ENCODE results near the gene PPP6R3. TPM values are rescaled to one million over a fixed set of nuclear protein-coding genes. Genes with fewer than 3 reads are reported as not detected.
A peak's percentile ranks its signal among the peaks of the same experiment; 100 is the strongest.

Gene PPP6R3
- total and polyA plus RNA-seq, 12 donors: 40.2 to 180 (median 89.0) TPM

DNA sequence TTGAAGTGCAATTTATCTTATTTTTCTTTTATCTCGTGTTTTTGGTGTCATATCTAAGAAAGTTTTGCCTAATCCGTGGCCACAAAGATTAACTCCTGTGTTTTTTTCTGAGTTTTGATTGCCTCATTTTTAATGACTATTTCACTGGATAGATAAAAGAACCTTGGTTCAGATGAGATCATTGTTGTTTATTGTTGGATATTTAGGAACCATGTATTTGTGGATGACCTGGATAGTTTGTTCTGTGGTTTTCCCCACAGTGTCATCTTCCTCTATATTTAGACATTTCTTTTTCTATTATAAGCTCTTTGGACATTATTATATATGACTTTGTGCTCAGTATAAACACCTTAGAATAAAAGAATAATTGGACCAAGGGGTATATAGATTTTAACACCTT lies 37.2 kb downstream of the PPP6R3 start:
- no peak for DNase-seq
- 35 to 43% (median 41%) methylated on average over 2 of the region's 2 CpGs for WGBS, 4 donors
- Histone ChIP-seq H3K27me3 (no peaks in the 10 kb centered on the region), H3K9me3 (replicated peaks in 1 of 3) (no peaks in the 10 kb centered on the region), H3K4me1 (replicated peaks in 1 of 2) (peaks cover 25 to 54% of the 10 kb centered on the region in 2 donors), H3K36me3 (replicated peaks in 1 of 2) (no peaks in the 10 kb centered on the region), H3K27ac (peak overlapping the region in 1 of 5 donors; percentile 45), H3K4me3 (no peak overlapping the region)
- TF ChIP-seq CTCF (IDR thresholded peaks at IDR 0.05) (no peak), POLR2A (IDR thresholded peaks at IDR 0.05) (no peak)
- intact Hi-C loops (cut with DNase I): no loop called here

DNA sequence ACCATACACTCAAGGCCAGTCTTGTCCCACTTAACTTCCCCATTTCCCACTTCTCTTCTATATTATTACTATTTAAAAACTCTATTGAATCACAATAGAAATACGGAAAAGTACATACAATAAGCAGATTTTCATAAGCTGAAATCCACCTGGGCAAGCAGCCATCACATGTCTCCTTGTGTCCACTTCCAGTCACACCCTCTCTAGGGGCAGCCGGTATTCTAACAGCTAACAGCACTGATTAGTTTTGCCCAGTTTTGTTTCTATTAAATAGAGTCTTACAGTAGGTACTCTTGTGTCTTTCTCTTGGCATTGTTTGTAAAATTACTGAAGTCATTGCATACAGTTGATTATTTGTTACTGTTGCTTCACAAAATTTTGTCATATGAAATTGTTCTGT lies 37.8 kb downstream of the PPP6R3 start:
- H3K9me3 ChIP-seq (replicated peaks in 1 of 3): no peaks in the 10 kb centered on the region
- peaks cover 25 to 60% of the 10 kb centered on the region in 2 donors for H3K4me1 ChIP-seq (replicated peaks in 1 of 2)
- intact Hi-C loops (cut with DNase I): no loop called here
- no peak for TF ChIP-seq CTCF (IDR thresholded peaks at IDR 0.05)
- 30 to 39% (median 31%) methylated on average over 2 of the region's 2 CpGs for WGBS, 4 donors
- no peak overlapping the region for H3K4me3 ChIP-seq
- H3K27me3 ChIP-seq: no peaks in the 10 kb centered on the region
- no peaks in the 10 kb centered on the region for H3K36me3 ChIP-seq (replicated peaks in 1 of 2)
- peak overlapping the region in 2 of 5 donors; percentile 8 to 45 for H3K27ac ChIP-seq
- DNase-seq: peak in 3 of 7 donors; percentile 25 to 54 (median 41)

- no peak for DNase-seq
- no peak overlapping the region for H3K4me3 ChIP-seq
- TF ChIP-seq POLR2A (IDR thresholded peaks at IDR 0.05) (no peak), CTCF (IDR thresholded peaks at IDR 0.05) (no peak)
- no peaks in the 10 kb centered on the region for H3K27me3 ChIP-seq
- no peaks in the 10 kb centered on the region for H3K36me3 ChIP-seq (replicated peaks in 1 of 2)
- intact Hi-C loops (cut with DNase I): no loop called here
- WGBS, 4 donors: 58 to 70% (median 61%) methylated on average over 8 to 11 of the region's 11 CpGs
- no peaks in the 10 kb centered on the region for H3K9me3 ChIP-seq (replicated peaks in 1 of 3)
- peak overlapping the region in 1 of 5 donors; percentile 8 for H3K27ac ChIP-seq
- H3K4me1 ChIP-seq (replicated peaks in 1 of 2): peaks cover 34 to 69% of the 10 kb centered on the region in 2 donors
Measured at GRCh38 chr11:68498903-68499883, 38.6 kb downstream of the PPP6R3 start.

- intact Hi-C loops (cut with DNase I): no loop called here
- no peak overlapping the region for H3K27ac ChIP-seq
- 68 to 81% (median 73%) methylated on average over 2 of the region's 2 CpGs for WGBS, 4 donors
- peaks cover 34 to 75% of the 10 kb centered on the region in 2 donors for H3K4me1 ChIP-seq (replicated peaks in 1 of 2)
- no peak overlapping the region for H3K4me3 ChIP-seq
- H3K9me3 ChIP-seq (replicated peaks in 1 of 3): no peaks in the 10 kb centered on the region
- no peak for DNase-seq
- no peaks in the 10 kb centered on the region for H3K36me3 ChIP-seq (replicated peaks in 1 of 2)
- TF ChIP-seq POLR2A (IDR thresholded peaks at IDR 0.05): no peak
- no peak for TF ChIP-seq CTCF (IDR thresholded peaks at IDR 0.05)
- no peaks in the 10 kb centered on the region for H3K27me3 ChIP-seq
Measured at GRCh38 chr11:68500206-68500605, 39.7 kb downstream of the PPP6R3 start.
